GM06990 (cell line): ENCODE data around the gene KCNQ2.

Source experiments
- DNase-seq: peaks from one replicate; pipeline ENCODE4 v3.0.0-alpha.2; 2011; ENCODE audit not compliant: insufficient read length; ENCODE audit errors: extremely low read depth
- H3K27me3 ChIP-seq: replicated peaks from 2 replicates; pipeline ENCODE4 v1.6.0; 2011; ENCODE audit warnings: low read length; ENCODE audit not compliant: control insufficient read depth, insufficient read depth
- H3K36me3 ChIP-seq: 2 replicates; pipeline ENCODE4 v1.5.1; 2011; ENCODE audit warnings: low read length; ENCODE audit not compliant: control insufficient read depth, insufficient read depth
- H3K4me3 ChIP-seq: replicated peaks from 2 replicates; pipeline ENCODE4 v1.5.1; 2011; ENCODE audit warnings: low read depth, mild to moderate bottlenecking, control low read depth, low read length
- CTCF ChIP-seq: IDR thresholded peaks from 2 replicates; pipeline ENCODE4 v1.5.1; 2011; ENCODE audit warnings: low read length, control low read depth, mild to moderate bottlenecking, inconsistent platforms; ENCODE audit not compliant: insufficient read depth, poor library complexity, severe bottlenecking

Gene KCNQ2

DNA sequence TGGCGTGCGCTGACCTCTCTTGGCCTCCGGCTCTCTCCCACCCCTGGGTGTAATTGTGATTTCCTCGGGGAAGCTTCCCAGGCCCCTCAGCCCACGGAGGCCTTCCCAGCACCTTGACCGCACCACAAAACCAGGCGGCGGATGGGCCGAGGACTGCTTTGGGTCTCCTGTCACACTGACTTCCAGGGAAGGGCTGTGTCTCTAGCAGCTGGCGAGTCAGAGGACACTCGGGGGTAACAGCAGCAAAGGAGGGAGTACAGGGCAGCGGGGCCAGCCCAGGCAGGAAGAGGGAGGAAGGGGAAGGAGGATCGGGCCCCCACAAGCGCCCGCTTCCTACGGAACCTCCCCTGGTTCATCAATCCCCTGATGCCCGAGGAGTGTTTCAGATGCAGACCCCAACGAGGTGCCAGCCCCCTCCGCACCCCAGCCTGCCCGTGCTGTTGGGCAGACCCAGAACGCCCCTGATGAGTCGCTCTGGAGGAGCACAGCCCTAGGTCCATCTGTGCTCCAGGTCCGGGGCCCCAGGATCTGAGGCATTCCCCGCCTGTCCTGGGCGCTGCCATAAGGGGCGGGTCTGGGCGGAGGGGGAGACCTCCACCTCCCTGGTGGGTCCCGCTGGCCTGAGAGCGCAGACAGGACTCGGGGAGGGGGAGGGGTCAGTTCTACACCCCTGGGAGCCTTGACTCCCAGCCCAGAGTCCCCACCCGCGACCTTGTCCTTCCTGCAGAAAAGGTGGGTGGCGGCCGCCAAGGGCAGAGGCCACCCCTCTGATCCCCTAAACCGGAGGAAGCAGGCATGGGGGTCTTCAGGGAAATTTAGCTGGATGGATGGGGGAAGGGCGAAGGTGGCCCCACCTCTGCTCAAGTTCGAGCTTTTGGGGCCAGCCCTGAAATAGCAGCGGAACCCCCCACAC, 112.3 kb downstream of the KCNQ2 start:
- no peaks in the 10 kb centered on the region for H3K36me3 ChIP-seq
- H3K27me3 ChIP-seq = peaks cover 2% of the 10 kb centered on the region; the same call in 1 of the 2 replicates
- no peak for TF ChIP-seq CTCF
- H3K4me3 ChIP-seq = no peak overlapping the region
- DNase-seq = no peak

- no peaks in the 10 kb centered on the region for H3K36me3 ChIP-seq
- H3K27me3 ChIP-seq = peaks cover 2% of the 10 kb centered on the region; the same call in 1 of the 2 replicates
- TF ChIP-seq CTCF = no peak
- DNase-seq = no peak
- H3K4me3 ChIP-seq = no peak overlapping the region
Measured at GRCh38 chr20:63359164-63359934, 113.1 kb downstream of the KCNQ2 start.

- no peaks in the 10 kb centered on the region for H3K36me3 ChIP-seq
- no peak overlapping the region for H3K4me3 ChIP-seq
- TF ChIP-seq CTCF = no peak
- no peak for DNase-seq
- H3K27me3 ChIP-seq = no peaks in the 10 kb centered on the region
Measured at GRCh38 chr20:63357921-63358905, 114.2 kb downstream of the KCNQ2 start.

GRCh38 chr20:63356931-63357879, 115.2 kb downstream of the KCNQ2 start:
- no peak for DNase-seq
- no peak for TF ChIP-seq CTCF

More at GRCh38 chr20:63356931-63357879, 115.2 kb downstream of the KCNQ2 start:
- no peaks in the 10 kb centered on the region for H3K27me3 ChIP-seq
- no peaks in the 10 kb centered on the region for H3K36me3 ChIP-seq
- no peak overlapping the region for H3K4me3 ChIP-seq
